GM18858 (cell line): Measurements from ENCODE around the gene MYO16.

ENCODE experiments used
- ATAC-seq: cut with Tn5 transposase; IDR thresholded peaks from one replicate; pipeline ENCODE4 v1.9.1; 2021; ENCODE audit not compliant: unreplicated experiment

Gene MYO16

DNA sequence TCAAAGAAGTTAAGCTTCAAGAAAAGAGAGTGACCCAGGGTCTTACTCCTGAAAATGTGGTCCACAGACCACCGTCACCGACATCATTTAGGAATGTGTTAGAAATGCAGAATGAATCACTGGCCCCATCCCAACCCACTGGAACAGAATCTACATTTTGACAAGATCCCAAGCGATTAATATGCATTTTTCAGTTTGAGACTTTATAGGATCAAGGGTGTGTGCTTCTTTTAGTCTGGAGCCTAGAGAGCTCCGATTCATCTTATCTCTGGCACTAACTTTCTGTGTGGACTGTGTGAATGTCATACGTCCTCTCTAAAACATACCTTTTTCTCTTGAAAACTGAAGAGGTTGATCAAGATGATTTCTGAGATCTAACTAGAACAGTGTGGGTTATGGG is 484.8 kb downstream of the MYO16 start:
- ATAC-seq: no peak

DNA sequence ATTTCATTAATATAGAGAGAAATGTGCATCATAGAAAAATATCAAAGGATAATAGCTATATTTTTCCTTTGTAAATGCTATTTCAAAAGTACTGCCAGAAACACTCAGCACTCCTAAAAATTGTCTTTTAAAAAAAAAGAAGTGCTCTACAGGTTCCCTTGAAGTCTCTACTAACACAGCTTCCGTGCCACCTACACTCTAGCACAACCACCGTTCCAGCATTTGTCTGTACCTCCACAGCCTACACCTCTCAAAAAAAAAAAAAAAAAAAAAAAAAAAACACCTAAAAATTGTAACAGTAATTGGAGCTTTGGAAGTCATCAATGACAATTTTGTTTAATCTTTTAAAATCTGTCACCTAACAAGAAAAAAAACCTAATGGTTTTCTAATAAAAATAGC is 485.6 kb downstream of the MYO16 start:
- ATAC-seq: no peak

- no peak for ATAC-seq
These were observed 489.1 kb downstream of the MYO16 start for GRCh38 chr13:109118521-109118920.

DNA sequence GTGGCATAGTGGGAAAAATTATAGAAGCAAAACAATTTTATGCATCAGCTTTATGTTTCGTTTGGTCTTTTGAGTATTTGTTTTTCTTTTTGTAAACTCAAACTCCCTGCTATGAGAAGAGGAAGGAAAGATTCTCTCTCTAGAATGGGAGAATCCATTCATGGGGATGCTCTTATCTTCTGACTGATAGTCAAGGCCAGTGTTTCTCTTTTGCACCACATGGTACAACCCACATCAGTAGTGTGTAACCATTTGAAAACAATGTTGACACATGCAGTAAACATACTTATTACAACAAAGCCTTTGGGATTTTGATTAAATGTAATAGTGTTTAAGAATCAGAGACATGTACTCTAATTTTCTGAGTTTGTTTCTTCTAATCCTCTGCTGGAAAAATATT is 490.5 kb downstream of the MYO16 start:
- ATAC-seq: no peak

- ATAC-seq: no peak
These were observed 492.4 kb downstream of the MYO16 start for GRCh38 chr13:109121826-109122225.

GRCh38 chr13:109123971-109124370 is 494.6 kb downstream of the MYO16 start:
- ATAC-seq: no peak

DNA sequence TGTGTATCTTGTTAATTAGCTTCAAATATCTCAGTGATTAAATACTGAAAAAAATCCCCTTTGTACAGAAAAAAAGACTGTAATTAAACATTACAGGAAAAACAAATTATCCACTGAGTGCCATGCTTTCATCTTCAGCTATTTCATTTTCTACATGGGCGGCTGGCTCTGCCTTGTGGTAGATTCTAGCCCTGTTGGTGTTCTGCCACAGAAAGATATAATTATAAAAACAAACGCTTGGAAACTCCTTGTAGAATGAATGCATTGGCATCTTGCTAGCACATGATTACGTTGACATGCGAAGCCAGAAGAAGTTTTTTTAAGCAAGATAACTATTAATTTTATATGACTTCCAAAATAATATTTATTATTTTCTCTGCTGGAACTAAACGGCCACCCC is 496.8 kb downstream of the MYO16 start:
- ATAC-seq: no peak

DNA sequence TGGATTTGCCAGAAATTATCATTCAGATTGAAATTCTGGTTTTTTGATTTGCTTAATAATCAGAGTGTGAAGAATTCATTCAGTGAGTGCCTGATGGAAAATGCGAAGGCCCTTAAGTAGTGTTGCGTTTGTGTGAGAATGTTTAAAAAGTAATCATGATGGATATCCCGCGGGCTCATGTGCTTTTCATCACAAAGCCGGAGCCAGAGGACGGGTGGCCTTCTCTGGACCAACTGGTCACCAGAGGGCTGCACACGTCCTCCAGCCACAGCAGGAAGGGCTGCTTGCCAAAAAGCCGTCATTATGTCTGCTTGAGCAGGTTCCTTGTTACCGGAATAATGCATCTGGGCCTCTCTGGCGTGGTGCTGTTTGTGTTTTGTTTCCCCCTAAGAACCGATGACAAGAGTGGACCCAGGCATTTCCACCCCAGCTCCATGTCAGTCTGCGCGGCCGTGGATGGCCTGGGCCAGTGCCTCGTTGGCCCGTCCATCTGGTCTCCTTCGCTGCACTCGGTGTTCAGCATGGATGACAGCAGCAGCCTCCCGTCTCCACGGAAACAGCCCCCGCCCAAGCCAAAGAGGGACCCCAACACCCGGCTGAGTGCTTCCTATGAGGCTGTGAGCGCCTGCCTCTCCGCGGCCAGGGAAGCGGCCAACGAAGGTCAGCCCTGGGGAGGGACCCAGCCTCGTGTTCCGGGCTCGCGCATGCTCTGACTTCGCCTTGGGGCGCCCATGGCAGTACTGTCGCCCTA is 497.7 kb downstream of the MYO16 start:
- ATAC-seq: no peak

GRCh38 chr13:109128121-109128520 is 498.7 kb downstream of the MYO16 start:
- ATAC-seq: no peak

- ATAC-seq: no peak
These were observed 500.9 kb downstream of the MYO16 start for GRCh38 chr13:109130093-109130835.

DNA sequence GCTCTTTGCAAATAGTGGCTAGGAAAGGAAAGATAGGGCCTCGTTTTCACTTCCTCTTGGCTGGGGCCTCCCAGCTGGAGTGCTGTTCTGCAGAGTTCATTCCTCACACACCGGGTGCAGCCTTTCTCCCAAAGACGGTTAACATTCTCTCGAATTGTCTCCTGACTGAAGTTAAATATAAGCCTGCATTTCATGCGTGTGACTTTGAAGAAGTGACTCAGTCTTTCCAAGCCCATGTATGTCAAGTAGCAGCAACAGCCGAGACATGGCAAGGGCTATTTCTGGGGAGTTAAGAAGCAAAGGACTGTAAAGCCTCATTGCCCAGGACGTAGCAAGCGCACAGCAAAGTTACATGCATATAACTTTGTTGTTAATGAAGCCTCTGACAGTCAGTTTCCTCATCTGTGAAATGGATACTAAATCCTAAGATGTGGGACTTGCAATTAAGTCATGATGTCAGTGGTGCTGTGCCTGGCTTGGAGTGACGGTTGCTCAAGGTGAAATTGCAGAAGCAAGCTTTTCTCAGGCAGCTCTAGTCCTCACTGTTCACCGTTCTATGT is 502.4 kb downstream of the MYO16 start:
- peak; percentile 81 for ATAC-seq

DNA sequence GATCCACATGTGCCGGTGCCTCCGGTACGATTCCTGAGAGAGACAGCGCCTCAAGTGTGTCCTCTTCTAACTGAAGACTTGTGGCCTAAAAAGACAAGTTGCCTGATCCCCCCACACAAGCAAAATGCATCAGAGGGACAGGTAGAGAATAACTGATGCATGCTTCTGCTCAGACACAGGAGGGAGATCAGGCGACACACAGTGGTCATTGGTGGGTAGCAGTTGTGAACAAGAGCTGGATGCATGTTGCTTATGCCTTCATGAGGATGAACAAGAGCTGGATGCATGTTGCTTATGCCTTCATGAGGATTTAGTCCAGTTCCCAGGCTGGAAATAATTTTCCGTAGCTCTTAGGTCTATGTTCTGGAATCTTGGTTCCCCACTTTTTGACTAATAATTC is 505.6 kb downstream of the MYO16 start:
- ATAC-seq: no peak

DNA sequence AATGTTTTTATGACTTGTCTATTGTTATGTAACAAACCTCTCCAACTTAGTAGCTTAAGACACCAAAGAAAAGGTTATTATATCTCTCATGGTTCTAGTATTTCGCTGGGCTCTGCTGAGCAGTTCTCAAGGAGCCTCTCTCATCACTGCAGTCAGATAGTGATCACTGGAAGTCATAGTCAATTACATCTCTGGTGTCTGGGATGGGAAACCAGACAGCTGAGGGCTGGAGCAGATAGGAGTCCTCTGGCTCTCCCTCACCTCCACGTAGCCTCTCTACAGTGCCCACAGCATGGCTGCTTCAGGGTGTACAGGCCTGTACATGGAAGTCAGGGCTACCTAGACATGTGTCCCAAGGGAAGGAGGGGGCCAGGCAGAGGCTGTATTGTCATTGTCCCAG is 507.5 kb downstream of the MYO16 start:
- no peak for ATAC-seq

DNA sequence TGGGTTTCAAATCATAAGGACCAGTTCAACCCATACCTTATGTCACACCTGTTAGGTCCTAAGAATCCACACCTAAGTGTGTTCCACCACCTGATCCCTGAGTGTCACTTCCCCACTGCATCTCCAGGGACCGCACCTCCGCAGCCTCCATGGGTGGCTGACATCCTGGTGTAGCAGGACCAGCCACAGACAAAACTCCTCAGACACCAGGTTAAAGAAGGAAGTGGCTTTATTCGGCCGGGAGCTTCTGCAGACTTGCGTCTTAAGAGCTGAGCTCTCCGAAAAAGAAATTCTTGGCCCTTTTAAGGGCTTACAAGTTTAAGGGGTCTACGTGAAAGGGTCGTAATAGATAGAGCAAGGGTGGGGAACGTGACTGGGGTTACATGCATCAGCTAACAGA is 509.9 kb downstream of the MYO16 start:
- no peak for ATAC-seq

GRCh38 chr13:109140054-109140453 is 510.6 kb downstream of the MYO16 start:
- no peak for ATAC-seq

DNA sequence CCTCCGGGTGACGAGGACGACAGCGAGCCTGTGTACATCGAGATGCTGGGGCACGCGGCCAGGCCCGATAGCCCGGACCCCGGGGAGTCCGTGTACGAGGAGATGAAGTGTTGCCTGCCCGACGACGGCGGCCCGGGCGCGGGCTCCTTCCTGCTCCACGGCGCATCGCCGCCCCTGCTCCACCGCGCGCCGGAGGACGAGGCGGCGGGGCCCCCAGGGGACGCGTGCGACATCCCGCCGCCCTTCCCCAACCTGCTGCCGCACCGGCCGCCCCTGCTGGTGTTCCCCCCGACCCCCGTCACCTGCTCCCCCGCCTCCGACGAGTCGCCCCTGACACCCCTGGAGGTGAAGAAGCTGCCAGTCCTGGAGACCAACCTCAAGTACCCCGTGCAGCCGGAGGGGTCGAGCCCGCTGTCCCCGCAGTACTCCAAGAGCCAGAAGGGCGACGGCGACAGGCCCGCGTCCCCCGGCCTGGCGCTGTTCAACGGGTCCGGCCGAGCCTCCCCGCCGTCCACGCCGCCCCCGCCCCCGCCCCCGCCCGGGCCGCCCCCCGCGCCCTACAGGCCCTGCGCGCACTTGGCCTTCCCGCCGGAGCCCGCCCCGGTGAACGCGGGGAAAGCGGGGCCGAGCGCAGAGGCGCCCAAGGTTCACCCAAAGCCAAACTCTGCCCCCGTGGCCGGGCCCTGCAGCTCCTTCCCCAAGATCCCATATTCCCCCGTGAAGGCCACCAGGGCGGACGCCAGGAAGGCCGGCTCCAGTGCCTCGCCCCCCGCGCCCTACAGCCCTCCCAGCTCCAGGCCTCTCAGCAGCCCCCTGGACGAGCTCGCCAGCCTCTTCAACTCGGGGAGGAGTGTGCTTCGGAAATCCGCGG is 511.3 kb downstream of the MYO16 start:
- ATAC-seq: no peak

DNA sequence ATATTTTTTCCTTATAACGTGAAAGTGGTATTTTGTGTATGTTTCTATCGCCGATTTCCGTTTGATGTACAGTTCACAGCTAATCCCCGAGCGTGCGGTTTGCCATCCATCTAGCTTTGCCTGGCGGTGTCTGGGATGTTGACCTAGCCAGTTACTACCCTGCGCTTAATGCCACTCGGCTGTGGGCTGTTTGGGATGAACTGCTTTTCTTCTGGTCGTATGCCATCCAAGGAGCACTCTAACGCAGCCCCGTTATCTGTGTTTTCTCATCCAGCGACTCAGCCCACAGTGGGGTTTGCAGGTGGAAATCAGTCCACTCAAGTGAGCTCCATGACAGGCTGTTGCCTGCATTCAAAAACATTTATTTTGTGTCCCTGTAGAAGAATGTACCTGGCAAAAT is 512.3 kb downstream of the MYO16 start:
- ATAC-seq: no peak

DNA sequence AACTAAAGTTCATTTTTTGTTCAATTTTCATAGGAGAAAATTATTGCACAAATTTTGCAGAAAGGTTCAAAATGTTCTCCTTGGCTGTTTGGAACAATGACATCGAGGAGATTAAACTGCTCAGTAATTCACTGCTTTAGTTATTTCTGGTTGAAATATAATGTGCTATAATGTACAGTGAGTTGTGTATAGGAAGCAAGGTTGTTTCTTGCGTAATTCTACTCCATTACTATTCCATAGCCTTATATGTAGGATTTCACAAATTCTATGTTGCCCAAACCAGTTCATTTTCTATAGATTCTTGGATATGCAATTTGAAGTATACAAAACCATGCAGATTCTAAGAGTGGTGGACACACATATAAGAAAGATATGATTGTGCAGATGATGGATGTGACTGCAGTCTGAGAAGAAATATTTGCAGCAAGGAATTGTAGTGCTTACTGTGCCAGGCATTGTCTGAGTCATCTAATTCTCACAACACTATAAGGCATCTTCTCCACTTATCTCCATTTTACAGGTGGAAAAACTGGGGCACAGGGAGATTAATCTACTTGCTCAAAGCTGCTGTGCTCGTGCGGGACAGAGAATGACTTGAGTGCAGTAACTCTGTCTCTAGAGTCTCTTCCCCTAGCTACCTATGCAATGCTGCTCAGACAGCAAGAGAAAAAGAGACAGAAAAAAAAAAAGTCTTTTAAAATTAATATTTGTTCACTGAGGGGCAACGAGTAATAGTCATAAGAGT is 515.5 kb downstream of the MYO16 start:
- ATAC-seq: no peak

- ATAC-seq: peak; percentile 89
These were observed 516.2 kb downstream of the MYO16 start for GRCh38 chr13:109145631-109146030.

- ATAC-seq: no peak
These were observed 517.0 kb downstream of the MYO16 start for GRCh38 chr13:109146393-109146792.
